Kidney (tissue), 14 donors: ENCODE results near the gene DUXB. TPM values are rescaled to one million over a fixed set of nuclear protein-coding genes. Genes with fewer than 3 reads are reported as not detected.
A peak's percentile ranks its signal among the peaks of the same experiment; 100 is the strongest.

ENCODE experiments used
- DNase-seq, 5 donors: peaks; one replicate each; pipeline ENCODE4 v3.0.0-alpha.2; 2013 to 2020
- FAIRE-seq: peaks from 2 replicates; lab custom pipeline; 2012; peaks lifted over from hg19 to GRCh38; lab: Jason Lieb, UNC
- H3K27ac ChIP-seq, 2 donors: one replicate each; pipeline ENCODE4 v1.7.0; 2013; ENCODE audit warnings: low read depth in 2 of 2, low read length in 2 of 2, inconsistent platforms in 1 of 2
- H3K27me3 ChIP-seq: one replicate; pipeline ENCODE4 v1.7.1; 2013; ENCODE audit warnings: low read length, inconsistent platforms; ENCODE audit not compliant: control insufficient read depth, insufficient read depth
- H3K36me3 ChIP-seq, 3 donors: one replicate each; pipeline versions ENCODE4 v1.7.0 to v1.7.1; 2013; ENCODE audit warnings: low read length in 3 of 3, control low read depth in 1 of 3, inconsistent platforms in 1 of 3; ENCODE audit not compliant: insufficient read depth in 3 of 3, control insufficient read depth in 2 of 3
- H3K4me1 ChIP-seq, 3 donors: one replicate each; pipeline versions ENCODE4 v1.7.0 to v1.7.1; 2013; ENCODE audit warnings: low read length in 3 of 3, inconsistent platforms in 1 of 3, low read depth in 1 of 3; ENCODE audit not compliant: control insufficient read depth in 2 of 3, insufficient read depth in 2 of 3
- H3K4me3 ChIP-seq, 3 donors: one replicate each; pipeline versions ENCODE4 v1.7.0 to v1.8.1; 2013; ENCODE audit warnings: low read length in 3 of 3, control low read depth in 1 of 3, inconsistent platforms in 1 of 3
- H3K9ac ChIP-seq, 3 donors: one replicate each; pipeline versions ENCODE4 v1.7.0 to v1.7.1; 2013; ENCODE audit warnings: low read length in 3 of 3, control low read depth in 1 of 3, inconsistent platforms in 1 of 3
- H3K9me3 ChIP-seq, 3 donors: one replicate each; pipeline versions ENCODE4 v1.7.0 to v1.7.1; 2013; ENCODE audit warnings: low read length in 3 of 3, control low read depth in 1 of 3, inconsistent platforms in 1 of 3; ENCODE audit not compliant: control insufficient read depth in 2 of 3, insufficient read depth in 1 of 3
- CTCF ChIP-seq: IDR thresholded peaks from 3 replicates; pipeline ENCODE4 v1.5.1; 2012; ENCODE audit warnings: mild to moderate bottlenecking, moderate library complexity, borderline replicate concordance; ENCODE audit not compliant: insufficient read depth; ENCODE audit errors: extremely low read depth
- intact Hi-C: fragments of 100-400 bp; cut with DNase I; formaldehyde crosslinking; loops from one replicate; pipeline ENCODE4 v1.11.1; 2022
- polyA plus RNA-seq: library from polyadenylated mRNA; stranded (reverse); fragments of 350-450 nt; fragmentation: Illumina TruSeq; extraction: RNeasy Lipid Tissue Mini Kit (QIAGEN cat#74804); gene quantifications from one replicate; pipeline ENCODE4 v1.2.3, GENCODE V29; 2014; ENCODE audit warnings: low read depth, low replicate concordance; ENCODE audit not compliant: insufficient read depth
- total RNA-seq: library from RNA; stranded (reverse); fragmentation: NEBNext Ultra II Directional; extraction: Animal tissue kit (Norgen Biotek cat#: 25700); gene quantifications from one replicate; pipeline ENCODE4 v1.2.1, GENCODE V29; 2021
- donor health status: control.
- donor health status: control.
- donor health status: control.
- donor health status: control.
- donor health status: control.
- donor health status: DM: yes; HTN: yes; CAD: no.
- donor health status: Normal renal cell carcinoma (clear cell type).

The DUXB gene
- total and polyA plus RNA-seq, 2 donors from 2014 or later = not detected

- Histone ChIP-seq H3K36me3 (peaks cover 14 to 33% (median 20%) of the 10 kb centered on the region in 3 donors), H3K4me3 (no peak overlapping the region), H3K27me3 (no peaks in the 10 kb centered on the region), H3K9ac (no peak overlapping the region), H3K27ac (no peak overlapping the region), H3K4me1 (peaks cover 0 to 13% (median 3%) of the 10 kb centered on the region in 3 donors), H3K9me3 (no peaks in the 10 kb centered on the region)
- DNase-seq = no peak
- no peak for FAIRE-seq
- intact Hi-C loops = loop anchor here (10.0 kb wide), 1 partner anchor 111 kb away; no protein-coding TSS in a partner anchor
- TF ChIP-seq CTCF = no peak
These were observed 47.3 kb downstream of the DUXB start for GRCh38 chr16:75653922-75654321.

DNA sequence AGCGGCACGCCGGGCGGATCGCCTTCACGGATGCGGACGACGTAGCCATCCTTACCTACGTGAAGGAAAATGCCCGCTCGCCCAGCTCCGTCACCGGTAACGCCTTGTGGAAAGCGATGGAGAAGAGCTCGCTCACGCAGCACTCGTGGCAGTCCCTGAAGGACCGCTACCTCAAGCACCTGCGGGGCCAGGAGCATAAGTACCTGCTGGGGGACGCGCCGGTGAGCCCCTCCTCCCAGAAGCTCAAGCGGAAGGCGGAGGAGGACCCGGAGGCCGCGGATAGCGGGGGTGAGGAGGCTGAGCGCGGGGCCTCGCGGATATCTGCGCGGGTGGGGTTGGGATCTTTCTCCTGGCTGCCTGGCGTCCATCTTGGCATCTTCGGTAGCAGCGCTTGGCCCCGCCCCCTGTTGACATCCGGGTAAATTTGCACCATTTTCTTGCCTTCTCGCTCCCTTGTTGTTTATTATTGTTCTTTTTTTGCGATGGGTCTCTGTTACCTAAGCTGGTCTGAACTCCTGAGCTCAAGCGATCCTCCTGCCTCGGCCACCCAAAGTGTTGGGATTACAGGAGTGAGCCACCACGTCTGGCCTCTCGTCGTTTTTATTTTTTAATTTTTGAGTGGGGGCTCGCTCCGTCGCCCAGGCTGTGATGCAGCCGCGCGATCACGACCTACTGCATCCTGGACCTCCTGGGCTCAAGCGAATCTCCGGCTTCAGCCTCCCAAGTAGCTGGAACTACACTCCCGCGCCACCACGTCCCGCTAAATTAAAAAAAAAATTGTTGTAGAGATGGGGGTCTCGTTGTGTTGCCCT, 52.8 kb downstream of the DUXB start:
- FAIRE-seq (no peak), DNase-seq (peak; percentile 89 to 95 (median 93))
- TF ChIP-seq CTCF = no peak
- H3K36me3 ChIP-seq = peaks cover 5 to 7% (median 5%) of the 10 kb centered on the region in 3 donors
- H3K9me3 ChIP-seq = no peaks in the 10 kb centered on the region
- peak overlapping the region; percentile 96 to 99 (median 98) for H3K9ac ChIP-seq
- H3K4me1 ChIP-seq = peaks cover 3 to 24% (median 8%) of the 10 kb centered on the region in 3 donors
- intact Hi-C loops = no loop called here
- peak overlapping the region; percentile 95 to 98 for H3K27ac ChIP-seq
- H3K27me3 ChIP-seq = no peaks in the 10 kb centered on the region
- H3K4me3 ChIP-seq = peak overlapping the region; percentile 77 to 97 (median 96)

DNA sequence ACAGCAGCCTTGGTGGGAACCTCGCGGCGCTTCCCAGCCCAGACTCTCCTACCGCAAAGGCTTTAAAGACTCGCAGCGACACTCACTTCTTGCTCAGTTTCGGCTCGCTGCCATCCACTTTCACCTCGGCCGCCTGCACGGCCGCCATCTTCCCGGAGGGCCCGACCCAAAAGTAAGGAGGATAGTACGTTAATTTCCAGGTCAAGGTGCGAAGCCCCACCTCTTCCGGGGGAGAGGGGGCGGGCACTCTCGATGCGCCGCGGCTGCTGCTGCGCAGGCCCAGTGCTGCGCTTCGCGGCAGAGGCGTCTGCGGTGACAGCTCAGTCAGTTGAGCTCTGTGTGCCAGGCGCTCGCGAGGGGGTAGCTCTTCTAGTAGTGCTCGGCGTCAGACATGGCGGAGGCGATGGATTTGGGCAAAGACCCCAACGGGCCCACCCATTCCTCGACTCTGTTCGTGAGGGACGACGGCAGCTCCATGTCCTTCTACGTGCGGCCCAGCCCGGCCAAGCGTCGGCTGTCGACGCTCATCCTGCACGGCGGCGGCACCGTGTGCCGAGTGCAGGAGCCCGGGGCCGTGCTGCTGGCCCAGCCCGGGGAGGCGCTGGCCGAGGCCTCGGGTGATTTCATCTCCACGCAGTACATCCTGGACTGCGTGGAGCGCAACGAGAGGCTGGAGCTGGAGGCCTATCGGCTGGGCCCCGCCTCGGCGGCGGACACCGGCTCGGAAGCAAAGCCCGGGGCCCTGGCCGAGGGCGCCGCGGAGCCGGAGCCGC, 53.6 kb downstream of the DUXB start, which contains the start of the genes KARS1 and TERF2IP:
Gene KARS1 (minus strand): TSS at position 174 of the 773 bp plus-strand sequence. CDS start 26 bp downstream, at position 148.
Gene TERF2IP (plus strand): TSS at position 282 of the 773 bp plus-strand sequence. CDS start 110 bp downstream, at position 392.
- no peak for TF ChIP-seq CTCF
- H3K9ac ChIP-seq = peak within 1 kb of the TSS; percentile 96 to 99 (median 98)
- no peak for FAIRE-seq
- DNase-seq = peak; percentile 95 to 98 (median 97)
- H3K9me3 ChIP-seq = no peaks in the 10 kb centered on the region
- intact Hi-C loops = no loop called here
- peaks cover 3 to 21% (median 8%) of the 10 kb centered on the region in 3 donors for H3K4me1 ChIP-seq
- H3K27ac ChIP-seq = peak within 1 kb of the TSS; percentile 95 to 98
- H3K4me3 ChIP-seq = peak within 1 kb of the TSS; percentile 77 to 97 (median 96)
- H3K36me3 ChIP-seq = peaks cover 5 to 7% (median 5%) of the 10 kb centered on the region in 3 donors
- no peaks in the 10 kb centered on the region for H3K27me3 ChIP-seq
